Mammary epithelial cell (primary cell): Measurements from ENCODE around the gene CREBBP.

Experiments
- EZH2 ChIP-seq: IDR thresholded peaks from 2 replicates; pipeline ENCODE4 v1.6.1; 2012; ENCODE audit warnings: low read length, inconsistent platforms, borderline replicate concordance
- TF ChIP-seq, protein P1 (sequence below), 2 donors: IDR thresholded peaks in 1 of 2; conservative IDR thresholded peaks in 1 of 2; 2 replicates each; pipeline ENCODE4 v1.5.1; 2011 to 2012; ENCODE audit warnings: inconsistent platforms in 2 of 2, low read length in 2 of 2, mild to moderate bottlenecking in 2 of 2, control low read depth in 1 of 2, low read depth in 1 of 2; ENCODE audit not compliant: insufficient read depth in 1 of 2; ENCODE audit errors: extremely low read depth in 1 of 2

DNA sequence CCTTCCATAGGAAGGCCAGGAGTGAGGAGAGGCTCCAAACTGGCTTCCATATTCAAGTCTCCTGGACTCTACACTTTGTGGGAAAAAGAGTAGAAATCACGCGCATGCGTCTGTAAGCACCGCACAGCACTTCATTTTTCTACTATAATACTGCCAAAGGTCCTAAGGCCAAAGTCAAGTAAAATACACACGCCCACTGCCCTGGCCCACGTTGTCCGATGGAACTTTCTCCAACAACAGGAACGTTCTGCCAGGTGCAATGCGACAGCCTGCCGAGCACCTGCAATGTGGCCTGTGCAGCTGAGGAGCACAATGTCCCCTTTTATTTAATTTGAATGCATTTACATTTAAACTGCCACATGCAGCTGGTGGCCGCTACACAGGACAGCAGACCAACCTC lies 202.5 kb downstream of the CREBBP start:
- TF ChIP-seq, protein P1, sequence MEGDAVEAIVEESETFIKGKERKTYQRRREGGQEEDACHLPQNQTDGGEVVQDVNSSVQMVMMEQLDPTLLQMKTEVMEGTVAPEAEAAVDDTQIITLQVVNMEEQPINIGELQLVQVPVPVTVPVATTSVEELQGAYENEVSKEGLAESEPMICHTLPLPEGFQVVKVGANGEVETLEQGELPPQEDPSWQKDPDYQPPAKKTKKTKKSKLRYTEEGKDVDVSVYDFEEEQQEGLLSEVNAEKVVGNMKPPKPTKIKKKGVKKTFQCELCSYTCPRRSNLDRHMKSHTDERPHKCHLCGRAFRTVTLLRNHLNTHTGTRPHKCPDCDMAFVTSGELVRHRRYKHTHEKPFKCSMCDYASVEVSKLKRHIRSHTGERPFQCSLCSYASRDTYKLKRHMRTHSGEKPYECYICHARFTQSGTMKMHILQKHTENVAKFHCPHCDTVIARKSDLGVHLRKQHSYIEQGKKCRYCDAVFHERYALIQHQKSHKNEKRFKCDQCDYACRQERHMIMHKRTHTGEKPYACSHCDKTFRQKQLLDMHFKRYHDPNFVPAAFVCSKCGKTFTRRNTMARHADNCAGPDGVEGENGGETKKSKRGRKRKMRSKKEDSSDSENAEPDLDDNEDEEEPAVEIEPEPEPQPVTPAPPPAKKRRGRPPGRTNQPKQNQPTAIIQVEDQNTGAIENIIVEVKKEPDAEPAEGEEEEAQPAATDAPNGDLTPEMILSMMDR (conservative IDR thresholded peaks at IDR 0.05 in 1 of 2, IDR thresholded peaks at IDR 0.05 in 1 of 2; ENCODE audit: extremely low read depth in 1 of 2, insufficient read depth in 1 of 2, low read depth in 1 of 2, low read length in 2 of 2): no peak
- no peak for TF ChIP-seq EZH2
